ENCODE results near the gene SMURF1.
"Not testable (repeated sequence)": the region's sequence is repeated elsewhere in the genome, so short reads cannot be mapped to it uniquely, and the experiment has no call there.

SMURF1 gene

DNA sequence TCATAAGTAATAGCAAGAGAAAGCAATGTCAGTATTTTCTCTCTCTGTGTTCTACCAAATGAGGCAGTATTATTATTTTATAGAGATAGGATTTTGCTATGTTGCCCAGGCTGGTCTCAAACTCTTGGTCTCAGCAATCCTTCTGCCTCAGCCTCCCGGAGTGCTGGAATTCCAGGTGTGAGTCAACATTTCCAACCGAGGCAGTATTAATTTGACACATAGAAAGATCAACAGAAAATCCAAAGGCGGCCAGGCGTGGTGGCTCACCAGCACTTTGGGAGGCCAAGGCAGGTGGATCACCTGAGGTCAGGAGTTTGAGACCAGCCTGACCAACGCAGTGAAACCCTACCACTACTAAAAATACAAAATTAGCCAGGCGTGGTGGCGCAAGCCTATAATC, 71.8 kb downstream of the SMURF1 start:
- H3K4me1 ChIP-seq (ENCODE audit: insufficient read depth, low read length) = no peaks in the 10 kb centered on the region
- H3K27me3 ChIP-seq (ENCODE audit: insufficient read depth, low read length) = no peaks in the 10 kb centered on the region
- H3K9me3 ChIP-seq (ENCODE audit: insufficient read depth, low read depth, low read length) = no peaks in the 10 kb centered on the region
- H3K4me3 ChIP-seq (ENCODE audit: low read length) = no peak overlapping the region
- no peak overlapping the region for H3K9ac ChIP-seq (ENCODE audit: low read depth, low read length)
- H3K36me3 ChIP-seq (ENCODE audit: insufficient read depth, low read depth, low read length) = no peaks in the 10 kb centered on the region
- H3K27ac ChIP-seq (ENCODE audit: low read length) = no peak overlapping the region

DNA sequence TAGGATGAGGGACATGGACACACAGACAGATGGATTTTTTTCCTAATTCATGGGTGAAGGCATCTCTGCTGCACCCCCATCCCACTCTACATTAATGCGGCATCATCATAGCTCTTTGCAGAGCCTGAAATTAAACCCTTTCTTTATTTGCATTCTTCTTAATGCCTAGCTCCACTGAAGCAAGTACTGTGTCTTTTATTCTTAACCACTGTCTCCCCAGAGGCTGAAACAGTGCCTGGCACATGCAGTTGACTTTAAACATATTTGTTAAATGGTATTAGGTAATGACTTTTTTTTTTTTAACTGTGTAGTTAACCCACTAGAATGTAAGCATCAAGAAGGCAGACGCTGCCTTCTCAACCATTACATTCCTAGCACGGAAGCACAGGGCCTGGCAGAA, 73.5 kb downstream of the SMURF1 start:
- H3K27me3 ChIP-seq (ENCODE audit: insufficient read depth, low read length) = no peaks in the 10 kb centered on the region
- no peaks in the 10 kb centered on the region for H3K9me3 ChIP-seq (ENCODE audit: insufficient read depth, low read depth, low read length)
- no peak overlapping the region for H3K9ac ChIP-seq (ENCODE audit: low read depth, low read length)
- H3K4me3 ChIP-seq (ENCODE audit: low read length) = no peak overlapping the region
- no peaks in the 10 kb centered on the region for H3K36me3 ChIP-seq (ENCODE audit: insufficient read depth, low read depth, low read length)
- H3K27ac ChIP-seq (ENCODE audit: low read length) = no peak overlapping the region
- no peaks in the 10 kb centered on the region for H3K4me1 ChIP-seq (ENCODE audit: insufficient read depth, low read length)

DNA sequence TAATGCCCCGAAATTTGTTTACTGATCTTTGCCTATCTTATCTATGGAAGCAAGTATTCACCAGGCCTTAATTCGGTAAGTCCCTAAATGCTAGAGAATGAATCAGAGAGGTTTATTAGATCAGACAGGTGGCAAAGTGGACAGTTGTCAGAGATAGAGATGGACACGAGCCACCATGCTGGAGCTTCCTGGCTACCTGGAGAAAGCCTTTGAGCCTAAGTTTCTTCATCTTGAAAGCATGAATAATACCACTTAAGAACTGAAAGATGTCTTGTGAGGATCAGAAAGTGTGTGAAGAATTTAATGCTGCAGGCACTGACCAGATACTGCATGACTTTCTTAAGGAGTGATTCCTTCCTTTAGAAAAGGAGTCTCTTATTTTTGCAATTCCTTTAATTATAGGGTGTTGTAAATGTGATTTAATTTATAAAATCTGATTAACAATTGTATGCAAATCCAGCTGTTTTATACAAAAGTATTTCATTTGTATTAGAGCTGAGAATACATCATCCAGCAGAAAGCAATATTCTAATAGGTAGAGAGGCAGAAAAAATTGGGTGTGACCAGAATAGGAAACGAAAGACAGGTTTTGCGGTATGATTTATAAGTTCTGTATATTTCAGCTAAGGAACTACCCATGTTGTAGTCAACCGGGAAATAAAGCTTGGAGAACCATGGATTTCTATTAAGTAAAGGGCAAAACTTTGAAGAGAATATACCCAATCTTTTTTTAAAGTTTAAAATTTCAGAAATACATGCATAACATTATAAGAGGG, 82.7 kb downstream of the SMURF1 start:
- H3K9ac ChIP-seq (ENCODE audit: low read depth, low read length) = no peak overlapping the region
- no peaks in the 10 kb centered on the region for H3K27me3 ChIP-seq (ENCODE audit: insufficient read depth, low read length)
- no peak overlapping the region for H3K4me3 ChIP-seq (ENCODE audit: low read length)
- no peaks in the 10 kb centered on the region for H3K9me3 ChIP-seq (ENCODE audit: insufficient read depth, low read depth, low read length)
- H3K4me1 ChIP-seq (ENCODE audit: insufficient read depth, low read length) = no peaks in the 10 kb centered on the region
- H3K36me3 ChIP-seq (ENCODE audit: insufficient read depth, low read depth, low read length) = peaks cover 16% of the 10 kb centered on the region
- H3K27ac ChIP-seq (ENCODE audit: low read length) = no peak overlapping the region

DNA sequence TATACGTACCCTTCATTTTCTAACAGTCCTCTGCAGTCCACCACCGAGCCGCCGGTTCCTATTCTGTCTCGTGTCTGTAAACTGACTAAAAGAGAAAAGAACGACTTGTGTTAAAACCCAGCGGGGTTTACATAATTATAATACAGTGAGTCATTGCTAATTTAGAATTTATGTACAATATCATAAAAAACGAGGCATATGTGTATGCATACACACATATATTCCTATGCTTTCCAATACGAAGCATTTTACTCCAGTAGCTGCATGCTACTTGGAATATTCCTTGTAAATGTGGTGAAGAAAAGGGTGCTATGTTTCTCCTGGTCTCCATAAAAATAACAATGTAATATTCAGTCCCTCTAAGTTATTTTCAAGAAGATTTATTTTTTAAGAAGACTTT, 89.1 kb downstream of the SMURF1 start:
- H3K9ac ChIP-seq (ENCODE audit: low read depth, low read length) = no peak overlapping the region
- H3K36me3 ChIP-seq (ENCODE audit: insufficient read depth, low read depth, low read length) = peaks cover 67% of the 10 kb centered on the region
- no peaks in the 10 kb centered on the region for H3K27me3 ChIP-seq (ENCODE audit: insufficient read depth, low read length)
- H3K27ac ChIP-seq (ENCODE audit: low read length) = no peak overlapping the region
- no peak overlapping the region for H3K4me3 ChIP-seq (ENCODE audit: low read length)
- no peaks in the 10 kb centered on the region for H3K4me1 ChIP-seq (ENCODE audit: insufficient read depth, low read length)
- H3K9me3 ChIP-seq (ENCODE audit: insufficient read depth, low read depth, low read length) = no peaks in the 10 kb centered on the region

DNA sequence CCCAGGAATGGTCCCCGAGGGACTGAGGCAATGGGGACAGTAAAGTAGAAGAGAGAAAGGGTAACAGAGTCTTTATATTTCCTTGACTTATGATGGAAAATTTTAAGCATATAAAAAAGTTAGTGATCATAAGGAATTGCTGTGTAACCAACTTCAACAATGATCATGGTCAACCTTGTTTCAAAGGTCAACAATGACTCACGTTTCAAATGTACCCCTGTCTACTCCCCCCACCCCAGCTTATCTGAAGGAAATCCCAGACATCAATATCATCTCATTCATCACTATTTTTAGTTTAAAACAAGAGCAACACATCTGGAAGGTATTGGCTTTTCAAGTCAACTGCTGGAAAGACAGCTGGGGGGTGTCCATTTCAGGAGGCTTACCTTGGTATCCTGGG, 92.9 kb downstream of the SMURF1 start:
- H3K36me3 ChIP-seq (ENCODE audit: insufficient read depth, low read depth, low read length) = peaks cover 83% of the 10 kb centered on the region

DNA sequence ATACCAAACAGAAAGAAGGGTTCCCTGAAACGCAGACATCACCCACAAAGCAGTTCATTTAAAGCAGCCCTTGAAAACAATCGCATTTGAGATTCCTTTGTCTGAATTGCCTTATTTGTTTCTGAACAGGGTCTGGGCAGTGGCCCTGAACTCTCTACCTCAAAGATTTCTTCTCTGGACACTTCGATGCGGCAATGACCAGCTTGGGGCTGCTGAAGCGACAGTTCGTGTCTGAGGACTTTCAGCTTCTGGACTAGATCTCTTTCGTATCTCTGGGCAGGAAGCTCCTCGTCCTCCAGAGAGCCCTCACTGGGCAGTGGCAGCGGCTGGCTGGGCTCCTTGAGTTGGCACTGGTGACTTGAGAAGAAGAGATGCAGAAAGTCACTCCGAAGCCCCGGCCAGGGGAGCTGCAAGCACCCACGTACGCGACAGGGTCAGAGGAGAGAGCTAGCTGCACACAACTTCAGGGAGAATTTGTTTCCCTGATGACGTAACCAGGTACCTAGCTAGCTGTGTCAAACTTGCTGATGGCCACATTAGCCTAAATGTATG, 96.3 kb downstream of the SMURF1 start:
- Histone ChIP-seq H3K9ac (ENCODE audit: low read depth, low read length) (no peak overlapping the region), H3K4me1 (ENCODE audit: insufficient read depth, low read length) (no peaks in the 10 kb centered on the region), H3K27me3 (ENCODE audit: insufficient read depth, low read length) (no peaks in the 10 kb centered on the region), H3K4me3 (ENCODE audit: low read length) (no peak overlapping the region), H3K27ac (ENCODE audit: low read length) (no peak overlapping the region), H3K9me3 (ENCODE audit: insufficient read depth, low read depth, low read length) (no peaks in the 10 kb centered on the region), H3K36me3 (ENCODE audit: insufficient read depth, low read depth, low read length) (peaks cover 92% of the 10 kb centered on the region)

More for the DNA sequence above, 92.9 kb downstream of the SMURF1 start:
- H3K27me3 ChIP-seq (ENCODE audit: insufficient read depth, low read length) = no peaks in the 10 kb centered on the region
- no peak overlapping the region for H3K27ac ChIP-seq (ENCODE audit: low read length)
- no peak overlapping the region for H3K9ac ChIP-seq (ENCODE audit: low read depth, low read length)
- H3K4me1 ChIP-seq (ENCODE audit: insufficient read depth, low read length) = no peaks in the 10 kb centered on the region
- no peaks in the 10 kb centered on the region for H3K9me3 ChIP-seq (ENCODE audit: insufficient read depth, low read depth, low read length)
- no peak overlapping the region for H3K4me3 ChIP-seq (ENCODE audit: low read length)

DNA sequence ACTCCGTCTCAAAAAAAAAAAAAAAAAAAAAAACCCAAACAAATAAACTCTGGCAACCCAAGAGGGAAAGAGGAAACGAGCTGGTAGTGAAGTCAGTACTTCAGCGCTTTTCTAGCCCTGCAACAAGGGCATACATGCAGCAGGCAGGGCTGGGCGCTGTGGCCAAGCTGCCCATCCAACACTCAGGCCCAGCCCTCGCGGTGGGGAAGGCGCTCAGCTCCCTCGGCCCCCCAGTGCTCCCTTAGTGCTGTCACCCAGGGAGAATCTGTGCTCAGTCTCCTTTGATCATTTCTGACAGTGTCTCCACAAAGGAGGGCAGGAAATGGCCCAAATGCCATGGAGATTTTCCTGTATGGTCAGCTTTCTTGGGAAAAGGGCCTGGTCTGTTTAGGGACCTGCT, 97.2 kb downstream of the SMURF1 start:
- Histone ChIP-seq H3K36me3 (ENCODE audit: insufficient read depth, low read depth, low read length) (peaks cover 92% of the 10 kb centered on the region), H3K27ac (ENCODE audit: low read length) (no peak overlapping the region), H3K9me3 (ENCODE audit: insufficient read depth, low read depth, low read length) (no peaks in the 10 kb centered on the region), H3K9ac (ENCODE audit: low read depth, low read length) (no peak overlapping the region), H3K27me3 (ENCODE audit: insufficient read depth, low read length) (no peaks in the 10 kb centered on the region), H3K4me1 (ENCODE audit: insufficient read depth, low read length) (no peaks in the 10 kb centered on the region), H3K4me3 (ENCODE audit: low read length) (no peak overlapping the region)

DNA sequence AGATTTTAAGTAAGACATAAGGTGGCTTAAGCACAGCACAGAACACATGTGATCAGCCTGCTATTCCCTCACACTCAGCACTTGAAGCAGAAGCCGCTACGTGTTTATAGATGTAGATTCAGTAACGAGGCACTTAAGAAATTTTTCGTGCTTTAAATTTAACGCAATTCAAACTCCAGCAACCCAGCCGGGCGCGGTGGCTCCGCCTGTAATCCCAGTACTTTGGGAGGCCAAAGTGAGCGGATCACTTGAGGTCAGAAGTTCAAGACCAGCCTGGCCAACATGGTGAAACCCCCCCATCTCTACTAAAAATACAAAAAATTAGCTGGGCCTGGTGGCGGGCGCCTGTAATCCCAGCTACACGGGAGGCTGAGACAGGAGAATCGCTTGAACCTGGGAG, 97.6 kb downstream of the SMURF1 start:
- H3K36me3 ChIP-seq (ENCODE audit: insufficient read depth, low read depth, low read length) = peaks cover 92% of the 10 kb centered on the region
- not testable (repeated sequence) for H3K27me3 ChIP-seq (ENCODE audit: insufficient read depth, low read length); H3K9ac ChIP-seq (ENCODE audit: low read depth, low read length); H3K27ac ChIP-seq (ENCODE audit: low read length); H3K4me1 ChIP-seq (ENCODE audit: insufficient read depth, low read length); H3K9me3 ChIP-seq (ENCODE audit: insufficient read depth, low read depth, low read length); H3K4me3 ChIP-seq (ENCODE audit: low read length)

DNA sequence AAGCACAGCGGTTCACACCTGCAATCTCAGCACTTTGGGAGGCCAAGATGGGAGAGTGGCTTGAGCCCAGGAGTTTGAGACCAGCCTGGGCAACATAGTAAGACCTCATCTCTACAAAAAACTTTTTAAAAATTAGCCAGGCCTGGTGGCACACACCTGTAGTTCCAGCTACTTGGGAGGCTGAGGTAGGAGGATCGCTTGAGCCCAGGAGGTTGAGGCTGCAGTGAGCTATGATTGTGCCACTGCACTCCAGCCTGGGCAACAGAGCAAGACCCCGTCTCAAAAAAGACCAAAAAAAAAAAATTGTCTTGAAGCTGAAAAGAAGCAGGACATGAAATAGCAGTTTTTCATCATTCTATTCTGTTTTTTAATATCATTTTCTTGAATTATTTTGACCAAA, 99.0 kb downstream of the SMURF1 start:
- not testable (repeated sequence) for H3K4me1 ChIP-seq (ENCODE audit: insufficient read depth, low read length); H3K27me3 ChIP-seq (ENCODE audit: insufficient read depth, low read length); H3K27ac ChIP-seq (ENCODE audit: low read length); H3K9me3 ChIP-seq (ENCODE audit: insufficient read depth, low read depth, low read length); H3K4me3 ChIP-seq (ENCODE audit: low read length); H3K9ac ChIP-seq (ENCODE audit: low read depth, low read length)
- peaks cover 86% of the 10 kb centered on the region for H3K36me3 ChIP-seq (ENCODE audit: insufficient read depth, low read depth, low read length)

DNA sequence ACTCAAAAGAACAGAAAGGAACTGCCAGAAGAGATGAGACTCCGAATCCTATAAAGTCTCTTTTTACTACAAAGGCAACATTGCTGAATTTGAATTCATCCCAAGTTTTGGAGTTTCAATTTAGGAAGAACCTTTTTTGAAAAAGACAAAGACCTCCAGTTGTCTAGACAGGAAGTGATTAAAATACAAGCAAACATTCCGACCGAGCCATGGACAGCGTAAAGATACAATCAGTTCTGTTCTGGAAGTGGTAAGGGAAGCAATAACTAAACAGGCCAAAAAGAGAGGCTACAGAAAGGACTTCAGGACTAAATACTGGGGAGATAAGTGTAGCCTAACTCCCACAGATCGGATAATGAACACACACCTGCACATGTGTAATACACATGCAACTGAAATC, 101.0 kb downstream of the SMURF1 start:
- H3K36me3 ChIP-seq (ENCODE audit: insufficient read depth, low read depth, low read length) = peaks cover 87% of the 10 kb centered on the region

DNA sequence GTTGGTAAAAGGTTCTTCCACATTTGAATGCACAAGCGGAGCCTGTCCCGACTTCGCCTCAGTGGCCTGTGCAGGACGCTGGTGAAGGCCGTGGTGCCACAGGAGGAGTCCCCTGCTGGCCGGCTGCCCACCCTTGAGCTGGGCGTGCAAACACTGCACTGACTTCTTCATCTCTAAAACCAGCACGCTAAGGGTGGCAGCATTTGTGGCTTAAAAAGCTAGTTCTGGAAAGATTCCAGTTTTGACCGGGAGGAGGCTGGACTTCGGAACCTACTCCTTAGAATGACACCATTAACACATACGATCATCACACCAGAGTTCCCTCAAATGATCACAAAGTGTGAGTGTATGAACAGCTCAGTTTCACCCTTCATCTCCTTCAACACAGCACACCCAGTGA, 102.4 kb downstream of the SMURF1 start:
- H3K27me3 ChIP-seq (ENCODE audit: insufficient read depth, low read length) = no peaks in the 10 kb centered on the region
- peaks cover 88% of the 10 kb centered on the region for H3K36me3 ChIP-seq (ENCODE audit: insufficient read depth, low read depth, low read length)
- H3K4me3 ChIP-seq (ENCODE audit: low read length) = no peak overlapping the region
- H3K27ac ChIP-seq (ENCODE audit: low read length) = no peak overlapping the region
- no peaks in the 10 kb centered on the region for H3K9me3 ChIP-seq (ENCODE audit: insufficient read depth, low read depth, low read length)
- H3K9ac ChIP-seq (ENCODE audit: low read depth, low read length) = no peak overlapping the region
- no peaks in the 10 kb centered on the region for H3K4me1 ChIP-seq (ENCODE audit: insufficient read depth, low read length)

More for the DNA sequence above, 101.0 kb downstream of the SMURF1 start:
- no peak overlapping the region for H3K27ac ChIP-seq (ENCODE audit: low read length)
- H3K4me1 ChIP-seq (ENCODE audit: insufficient read depth, low read length) = no peaks in the 10 kb centered on the region
- H3K9me3 ChIP-seq (ENCODE audit: insufficient read depth, low read depth, low read length) = no peaks in the 10 kb centered on the region
- H3K4me3 ChIP-seq (ENCODE audit: low read length) = no peak overlapping the region
- H3K27me3 ChIP-seq (ENCODE audit: insufficient read depth, low read length) = no peaks in the 10 kb centered on the region
- no peak overlapping the region for H3K9ac ChIP-seq (ENCODE audit: low read depth, low read length)

DNA sequence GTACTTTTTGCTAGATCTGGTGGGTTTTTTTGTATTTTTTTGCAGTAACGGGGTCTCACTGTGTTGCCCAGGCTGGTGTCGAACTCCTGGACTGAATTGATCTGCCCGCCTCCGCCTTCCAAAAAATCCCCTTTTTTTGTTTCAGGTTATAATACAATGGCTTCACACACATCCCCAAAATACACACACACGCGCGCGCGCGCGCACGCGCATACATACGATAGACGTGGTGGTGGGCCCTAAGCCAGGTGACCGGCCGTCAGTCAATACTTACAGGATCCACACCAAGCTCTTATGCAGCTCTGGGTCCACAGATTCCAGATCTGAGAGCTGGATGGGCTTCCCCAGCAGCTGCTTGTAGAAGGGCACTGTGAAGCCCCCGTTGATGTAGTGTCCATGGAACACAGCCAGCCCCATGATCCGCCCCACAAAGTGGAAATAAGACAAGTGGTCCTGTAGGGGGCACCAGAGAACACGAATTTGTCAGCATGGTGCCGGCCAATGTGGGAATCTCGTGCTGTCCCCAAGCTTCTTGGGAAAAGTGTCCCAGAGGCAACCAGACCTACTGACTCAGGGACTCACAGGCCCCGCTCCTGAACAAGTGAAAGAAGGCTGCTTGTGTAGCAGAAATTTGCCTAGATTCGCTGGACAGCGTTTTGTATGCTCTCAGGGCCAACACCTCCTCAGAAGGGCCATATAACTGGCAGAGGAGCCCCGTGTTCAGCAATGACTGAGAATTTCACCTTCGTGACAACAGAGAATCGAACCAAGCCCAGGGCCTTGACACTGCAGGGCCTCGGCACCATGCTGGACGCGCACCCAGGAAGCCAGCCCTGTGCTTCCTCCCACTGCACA, 103.6 kb downstream of the SMURF1 start:
- H3K27me3 ChIP-seq (ENCODE audit: insufficient read depth, low read length) = no peaks in the 10 kb centered on the region
- no peaks in the 10 kb centered on the region for H3K4me1 ChIP-seq (ENCODE audit: insufficient read depth, low read length)
- no peak overlapping the region for H3K27ac ChIP-seq (ENCODE audit: low read length)
- H3K36me3 ChIP-seq (ENCODE audit: insufficient read depth, low read depth, low read length) = peaks cover 90% of the 10 kb centered on the region
- H3K4me3 ChIP-seq (ENCODE audit: low read length) = no peak overlapping the region
- no peak overlapping the region for H3K9ac ChIP-seq (ENCODE audit: low read depth, low read length)
- no peaks in the 10 kb centered on the region for H3K9me3 ChIP-seq (ENCODE audit: insufficient read depth, low read depth, low read length)

Measured in iPS-20b (cell line).